SK-N-SH treated with all-trans-retinoic acid at 6 μM for 48 hours (cell line): ENCODE results near the gene RFC5.

Experiments
- ARNTL ChIP-seq: fragments of 450-650 bp; formaldehyde crosslinking; IDR thresholded peaks from 2 replicates; pipeline ENCODE4 v1.5.0; 2020; ENCODE audit warnings: low read depth, mild to moderate bottlenecking, moderate library complexity, borderline replicate concordance
- ISL1 ChIP-seq: fragments of 250-450 bp; sonication (Bioruptor Pico); IDR thresholded peaks from 2 replicates; pipeline ENCODE4 v2.1.2; 2022; ENCODE audit warnings: mild to moderate bottlenecking, moderate library complexity
- PATZ1 ChIP-seq: fragments of 250-450 bp; sonication (Bioruptor Pico); IDR thresholded peaks from 2 replicates; pipeline ENCODE4 v1.8.0; 2020; ENCODE audit warnings: mild to moderate bottlenecking, moderate library complexity, borderline replicate concordance
- ZFP3 ChIP-seq: fragments of 250-450 bp; sonication (Bioruptor Pico); IDR thresholded peaks from 2 replicates; pipeline ENCODE4 v1.5.0; 2020; ENCODE audit warnings: mild to moderate bottlenecking, moderate library complexity
- ZNF565 ChIP-seq: fragments of 450-650 bp; formaldehyde crosslinking; conservative IDR thresholded peaks from 2 replicates; pipeline ENCODE4 v1.5.0; 2020; ENCODE audit warnings: low read depth, mild to moderate bottlenecking, moderate library complexity
- TF ChIP-seq, protein P1 (sequence below): fragments of 250-450 bp; sonication (Bioruptor Pico); IDR thresholded peaks from 2 replicates; pipeline ENCODE4 v1.8.0; 2021; ENCODE audit warnings: low read depth, mild to moderate bottlenecking, moderate library complexity, borderline replicate concordance

DNA sequence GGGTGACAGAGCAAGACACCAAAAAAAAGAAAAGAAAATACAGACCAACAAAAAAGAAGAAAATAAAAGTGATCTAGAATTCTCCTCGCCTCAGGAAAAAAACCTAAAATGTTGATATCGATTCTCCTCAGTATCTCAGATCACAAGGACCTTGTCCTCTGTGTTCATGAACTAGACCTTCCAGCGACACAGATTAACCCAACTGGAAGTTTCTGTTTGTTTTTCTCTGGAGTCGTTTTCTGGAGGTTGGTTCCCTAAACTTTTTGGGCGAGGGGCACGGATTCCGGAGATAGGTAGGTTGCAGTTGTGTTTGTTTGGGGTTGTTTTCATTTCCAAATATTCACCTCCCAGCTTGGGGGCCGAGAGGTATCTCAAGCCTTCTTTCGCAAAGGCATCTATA lies 559 bp upstream of the RFC5 start:
- TF ChIP-seq ZFP3 (CRISPR knock-in tag), result no peak
- TF ChIP-seq PATZ1 (CRISPR knock-in tag), result no peak
- TF ChIP-seq, protein P1, sequence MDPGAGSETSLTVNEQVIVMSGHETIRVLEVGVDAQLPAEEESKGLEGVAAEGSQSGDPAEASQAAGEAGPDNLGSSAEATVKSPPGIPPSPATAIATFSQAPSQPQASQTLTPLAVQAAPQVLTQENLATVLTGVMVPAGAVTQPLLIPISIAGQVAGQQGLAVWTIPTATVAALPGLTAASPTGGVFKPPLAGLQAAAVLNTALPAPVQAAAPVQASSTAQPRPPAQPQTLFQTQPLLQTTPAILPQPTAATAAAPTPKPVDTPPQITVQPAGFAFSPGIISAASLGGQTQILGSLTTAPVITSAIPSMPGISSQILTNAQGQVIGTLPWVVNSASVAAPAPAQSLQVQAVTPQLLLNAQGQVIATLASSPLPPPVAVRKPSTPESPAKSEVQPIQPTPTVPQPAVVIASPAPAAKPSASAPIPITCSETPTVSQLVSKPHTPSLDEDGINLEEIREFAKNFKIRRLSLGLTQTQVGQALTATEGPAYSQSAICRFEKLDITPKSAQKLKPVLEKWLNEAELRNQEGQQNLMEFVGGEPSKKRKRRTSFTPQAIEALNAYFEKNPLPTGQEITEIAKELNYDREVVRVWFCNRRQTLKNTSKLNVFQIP (CRISPR knock-in tag), result no peak
- no peak for TF ChIP-seq ARNTL (CRISPR knock-in tag)
- no peak for TF ChIP-seq ZNF565
- no peak for TF ChIP-seq ISL1 (CRISPR knock-in tag)
